OCI-LY7 (cell line): ENCODE data around the gene USP6NL. TPM values are rescaled to one million over a fixed set of nuclear protein-coding genes. Genes with fewer than 3 reads are reported as not detected.

Source experiments
- BruUV-seq: library from RNA; stranded (reverse); fragments of 400-500 nt; replicated peaks from 2 replicates; lab custom pipeline; 2021; lab: Mats Ljungman, UMichigan
- CTCF ChIA-PET: fragments of 300-600 bp; sonication (Branson Sonifier 250); formaldehyde crosslinking; loops from one replicate; lab custom pipeline; 2022; ENCODE audit warnings: antibody characterized with exemption; ENCODE audit not compliant: unreplicated experiment; lab: Charles Lee
- POLR2A ChIA-PET: fragments of 300-600 bp; sonication (Branson Sonifier 250); formaldehyde crosslinking; loops from one replicate; lab custom pipeline; 2022; ENCODE audit warnings: antibody characterized with exemption; lab: Charles Lee
- DNase-seq: peaks from one replicate; pipeline ENCODE4 v3.0.0-alpha.2; 2015; ENCODE audit warnings: low spot score
- H2AFZ ChIP-seq: fragments of 200-600 bp; sonication (generic), shearing (Covaris generic); 2 replicates; pipeline ENCODE4 v1.6.1; 2014; ENCODE audit warnings: mild to moderate bottlenecking, antibody characterized with exemption, low read length, moderate library complexity
- H3K27ac ChIP-seq: fragments of 200-600 bp; sonication (generic); 2 replicates; pipeline ENCODE4 v1.5.1; 2014; ENCODE audit warnings: mixed run types, low read depth, mild to moderate bottlenecking, moderate library complexity, low read length, inconsistent platforms; ENCODE audit not compliant: poor library complexity, severe bottlenecking
- H3K36me3 ChIP-seq: fragments of 200-600 bp; sonication (generic); 2 replicates; pipeline ENCODE4 v1.6.1; 2014; ENCODE audit warnings: mild to moderate bottlenecking, antibody characterized with exemption, low read length, moderate library complexity, mixed read lengths; ENCODE audit not compliant: insufficient read depth
- H3K4me1 ChIP-seq: fragments of 200-600 bp; sonication (generic); 2 replicates; pipeline ENCODE4 v1.5.1; 2014; ENCODE audit warnings: mild to moderate bottlenecking, low read length; ENCODE audit not compliant: insufficient read depth, poor library complexity, severe bottlenecking
- H3K4me2 ChIP-seq: fragments of 200-600 bp; sonication (generic); 2 replicates; pipeline ENCODE4 v1.6.1; 2014; ENCODE audit warnings: mild to moderate bottlenecking, low read length
- H3K4me3 ChIP-seq: fragments of 200-600 bp; sonication (generic); 2 replicates; pipeline ENCODE4 v1.5.1; 2014; ENCODE audit warnings: mild to moderate bottlenecking, low read depth, low read length; ENCODE audit not compliant: poor library complexity, severe bottlenecking
- H3K79me2 ChIP-seq: fragments of 200-600 bp; sonication (generic); 2 replicates; pipeline ENCODE4 v1.6.1; 2016; ENCODE audit warnings: low read depth, mild to moderate bottlenecking, low read length, moderate library complexity, mixed read lengths; ENCODE audit not compliant: insufficient read depth
- H3K9me2 ChIP-seq: fragments of 200-600 bp; sonication (generic); 2 replicates; pipeline ENCODE4 v1.6.1; 2016; ENCODE audit warnings: mild to moderate bottlenecking, low read length, mixed read lengths; ENCODE audit not compliant: insufficient read depth
- H3K9me3 ChIP-seq: fragments of 200-600 bp; sonication (generic); 2 replicates; pipeline ENCODE4 v1.6.1; 2014; ENCODE audit warnings: mild to moderate bottlenecking, mixed run types, low read length, mixed read lengths
- H4K20me1 ChIP-seq: fragments of 200-600 bp; sonication (generic); 2 replicates; pipeline ENCODE4 v1.6.1; 2014; ENCODE audit warnings: mild to moderate bottlenecking, antibody characterized with exemption, low read length, moderate library complexity, mixed read lengths; ENCODE audit not compliant: insufficient read depth
- EZH2phosphoT487 ChIP-seq: fragments of 200-600 bp; sonication (generic); IDR thresholded peaks from 2 replicates; pipeline ENCODE4 v1.6.1; 2018; ENCODE audit warnings: low read depth, borderline replicate concordance, mild to moderate bottlenecking, mixed run types, antibody characterized with exemption, low read length, moderate library complexity, mixed read lengths
- intact Hi-C: fragments of 100-400 bp; cut with micrococcal nuclease; formaldehyde crosslinking; loops from one replicate; pipeline ENCODE4 v1.10.0; 2022; ENCODE audit not compliant: unreplicated experiment
- total RNA-seq, 2 experiments: library from RNA; depleted of rRNA in 1 of 2; stranded (reverse); fragments of >200 nt in 1 of 2; shearing (Covaris generic) in 1 of 2; gene quantifications; 2 replicates each; pipeline ENCODE4 v1.2.3, GENCODE V29; 2014 to 2022
- TF ChIP-seq, protein P1 (sequence below): fragments of 200-600 bp; sonication (generic); conservative IDR thresholded peaks from 2 replicates; pipeline ENCODE4 v1.5.1; 2014; ENCODE audit warnings: mild to moderate bottlenecking, antibody characterized with exemption, low read length, moderate library complexity, mixed read lengths

Gene USP6NL
- total RNA-seq, 2 experiments from 2014 or later, result 41.7 to 59.7 TPM

DNA sequence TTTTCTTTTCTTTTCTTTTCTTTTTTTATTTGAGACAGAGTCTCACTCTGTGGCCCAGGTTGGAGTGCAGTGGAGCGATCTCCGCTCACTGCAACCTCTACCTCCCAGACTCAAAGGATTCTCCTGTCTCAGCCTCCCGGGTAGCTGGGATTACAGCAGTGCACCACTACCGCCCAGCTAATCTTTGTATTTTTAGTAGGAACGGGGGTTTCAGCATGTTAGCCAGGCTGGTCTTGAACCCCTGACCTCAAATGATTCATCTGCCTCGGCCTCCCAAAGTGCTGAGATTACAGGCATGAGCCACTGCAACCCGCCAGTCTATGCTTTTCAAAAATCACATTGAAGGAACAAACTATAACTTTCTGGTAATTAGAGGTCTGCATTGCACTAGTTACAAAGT, 2.4 kb downstream of the USP6NL start:
- POLR2A ChIA-PET, result interaction anchor here (0.7 to 5.2 kb wide), 27 partner anchors 9 to 90 kb away, joined by 3 to 77 read pairs (median 8); no protein-coding TSS in a partner anchor
- peak overlapping the region; percentile 81 for H3K4me3 ChIP-seq
- H2AFZ ChIP-seq, result no peak overlapping the region
- BruUV-seq, result no TSS peak
- no peaks in the 10 kb centered on the region; the same call in 1 of the 2 replicates for H3K36me3 ChIP-seq
- no peaks in the 10 kb centered on the region; the same call in 1 of the 2 replicates for H3K9me3 ChIP-seq
- TF ChIP-seq, protein P1, sequence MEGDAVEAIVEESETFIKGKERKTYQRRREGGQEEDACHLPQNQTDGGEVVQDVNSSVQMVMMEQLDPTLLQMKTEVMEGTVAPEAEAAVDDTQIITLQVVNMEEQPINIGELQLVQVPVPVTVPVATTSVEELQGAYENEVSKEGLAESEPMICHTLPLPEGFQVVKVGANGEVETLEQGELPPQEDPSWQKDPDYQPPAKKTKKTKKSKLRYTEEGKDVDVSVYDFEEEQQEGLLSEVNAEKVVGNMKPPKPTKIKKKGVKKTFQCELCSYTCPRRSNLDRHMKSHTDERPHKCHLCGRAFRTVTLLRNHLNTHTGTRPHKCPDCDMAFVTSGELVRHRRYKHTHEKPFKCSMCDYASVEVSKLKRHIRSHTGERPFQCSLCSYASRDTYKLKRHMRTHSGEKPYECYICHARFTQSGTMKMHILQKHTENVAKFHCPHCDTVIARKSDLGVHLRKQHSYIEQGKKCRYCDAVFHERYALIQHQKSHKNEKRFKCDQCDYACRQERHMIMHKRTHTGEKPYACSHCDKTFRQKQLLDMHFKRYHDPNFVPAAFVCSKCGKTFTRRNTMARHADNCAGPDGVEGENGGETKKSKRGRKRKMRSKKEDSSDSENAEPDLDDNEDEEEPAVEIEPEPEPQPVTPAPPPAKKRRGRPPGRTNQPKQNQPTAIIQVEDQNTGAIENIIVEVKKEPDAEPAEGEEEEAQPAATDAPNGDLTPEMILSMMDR, result no peak
- TF ChIP-seq EZH2phosphoT487, result no peak
- peak overlapping the region; percentile 100 for H3K4me2 ChIP-seq
- intact Hi-C loops, result loop anchor here (1.0 to 2.0 kb wide), 3 partner anchors 54 to 75 kb away; no protein-coding TSS in a partner anchor
- no peak for DNase-seq
- H3K9me2 ChIP-seq, result no peaks in the 10 kb centered on the region
- peaks cover 9% of the 10 kb centered on the region; the same call in 1 of the 2 replicates for H4K20me1 ChIP-seq
- H3K27ac ChIP-seq, result peak overlapping the region; percentile 84
- H3K79me2 ChIP-seq, result peaks cover 79% of the 10 kb centered on the region
- H3K4me1 ChIP-seq, result peaks cover 72% of the 10 kb centered on the region
- CTCF ChIA-PET, result interaction anchor here (0.7 to 2.9 kb wide), 5 partner anchors 53 to 73 kb away, joined by 3 to 16 read pairs (median 4); no protein-coding TSS in a partner anchor

DNA sequence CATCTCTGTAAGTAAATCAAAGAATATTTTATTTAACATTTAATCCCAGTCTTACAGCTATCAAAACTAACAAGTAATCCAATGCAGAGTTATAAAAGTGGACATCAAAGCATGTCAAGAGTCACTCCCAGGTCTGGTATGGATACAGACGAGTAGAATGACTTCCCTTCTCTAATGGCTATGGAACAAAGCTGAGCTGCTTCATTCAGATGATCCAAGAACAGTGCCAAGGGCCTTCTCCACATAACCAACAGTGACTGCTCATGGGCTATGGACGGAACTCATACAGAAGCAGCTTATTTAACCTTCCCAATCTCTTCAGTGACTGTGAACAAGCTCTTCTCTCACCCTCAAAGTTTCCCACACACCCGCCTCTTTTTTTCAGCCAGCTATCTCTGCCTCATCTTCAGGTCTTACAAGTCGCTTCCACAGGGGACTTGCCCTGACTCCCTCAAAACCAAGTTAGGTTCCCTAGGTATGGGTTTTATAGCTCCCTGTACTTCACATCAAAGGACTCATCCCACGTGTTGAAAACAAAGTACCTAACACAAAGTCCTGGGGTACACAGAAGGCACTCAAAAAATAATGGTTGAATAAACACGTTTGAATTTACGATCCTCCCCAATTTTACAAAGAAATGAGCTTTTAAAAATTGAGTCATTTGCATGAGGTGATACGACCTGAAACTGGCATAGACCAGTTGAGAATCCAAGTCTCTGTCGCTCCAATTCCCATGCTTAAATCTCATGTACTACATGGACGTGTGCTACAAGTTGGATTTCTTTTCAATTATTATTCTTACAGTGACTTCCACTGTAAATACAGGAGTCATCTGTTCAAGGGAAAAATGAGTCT, 3.1 kb downstream of the USP6NL start:
- TF ChIP-seq, protein P1, result no peak
- no peak for TF ChIP-seq EZH2phosphoT487
- H3K4me3 ChIP-seq, result peak overlapping the region; percentile 81
- H3K36me3 ChIP-seq, result no peaks in the 10 kb centered on the region; the same call in 1 of the 2 replicates
- H3K9me2 ChIP-seq, result no peaks in the 10 kb centered on the region
- peak overlapping the region; percentile 100 for H3K4me2 ChIP-seq
- no peaks in the 10 kb centered on the region; the same call in 1 of the 2 replicates for H3K9me3 ChIP-seq
- H3K4me1 ChIP-seq, result peaks cover 78% of the 10 kb centered on the region
- H3K79me2 ChIP-seq, result peaks cover 86% of the 10 kb centered on the region
- ChIA-PET CTCF (interaction anchor here (1.0 to 2.9 kb wide), 5 partner anchors 54 to 76 kb away, joined by 3 to 16 read pairs (median 4); no protein-coding TSS in a partner anchor), POLR2A (interaction anchor here (0.6 to 5.2 kb wide), 29 partner anchors 10 to 108 kb away, joined by 3 to 77 read pairs (median 8); no protein-coding TSS in a partner anchor)
- H3K27ac ChIP-seq, result peak overlapping the region; percentile 84
- intact Hi-C loops, result loop anchor here (1.0 to 2.0 kb wide), 4 partner anchors 54 to 76 kb away; no protein-coding TSS in a partner anchor
- H4K20me1 ChIP-seq, result peaks cover 16% of the 10 kb centered on the region; the same call in 1 of the 2 replicates
- no TSS peak for BruUV-seq
- DNase-seq, result peak; percentile 43
- no peak overlapping the region for H2AFZ ChIP-seq
